Heart left ventricle (tissue), 13 donors: ENCODE results near the gene PPFIA2.

Experiments used
- CTCF ChIP-seq, 12 donors: fragments of 200-600 bp; sonication (generic) in 4 of 12; IDR thresholded peaks; one replicate each; pipeline versions ENCODE4 v1.5.0 to v1.8.0; 2018 to 2022; ENCODE audit warnings: antibody characterized with exemption in 12 of 12, mild to moderate bottlenecking in 5 of 12
- POLR2A ChIP-seq, 2 donors: fragments of 450-650 bp; IDR thresholded peaks; one replicate each; pipeline ENCODE4 v1.6.1; 2017; ENCODE audit warnings: antibody characterized with exemption in 2 of 2, mild to moderate bottlenecking in 2 of 2, moderate library complexity in 2 of 2
- donor health status: ischemic (EF 13 %, LVEDD 7.1; RV severe dilation, severe dysfunction).
- donor health status: DM: no; HTN: yes; CAD: no.
- donor health status: DM: no; HTN: no; CAD: no.
- donor health status: ischemic (EF 25% LVEDD 6.9; RV normal size, moderate dysfunction).
- donor health status: ischemic (EF 25% LVEDD 5.7; RV mildly dilated, moderate dysfunction).
- donor health status: ischemic (EF 35%, LVEDD 5.7; RV mildly dilated, moderate dysfunction).
- donor health status: nonischemic (EF 11% LVEDD 7.7; RV severe dilation, severe dysfunction).
- donor health status: DM: yes; HTN: yes; CAD: no.
- donor health status: PGD.
- donor health status: ischemic (EF 29% LVEDD 5.4; RV normal size, mild dysfunction).
- donor health status: nonischemic (EF 23%, LVEDD 6.1; RV moderate dilation, normal function).

- TF ChIP-seq CTCF (IDR thresholded peaks at IDR 0.05) (no peak), POLR2A (IDR thresholded peaks at IDR 0.05) (no peak)
Measured at GRCh38 chr12:81617915-81618314, 141.2 kb downstream of the PPFIA2 start.
